Thyroid gland (tissue), 4 donors: ENCODE results near the gene AHRR. TPM values are rescaled to one million over a fixed set of nuclear protein-coding genes. Genes with fewer than 3 reads are reported as not detected.
"Not testable (repeated sequence)": the region's sequence is repeated elsewhere in the genome, so short reads cannot be mapped to it uniquely, and the experiment has no call there.

ENCODE experiments used
- DNase-seq, 2 donors: peaks; one replicate each; pipeline ENCODE4 v3.0.0-alpha.2; 2019
- H3K27ac ChIP-seq, 3 donors: fragments of 200-600 bp; sonication (generic); 1 replicate in 2 of 3; 2 replicates in 1 of 3; pipeline ENCODE4 v1.5.1; 2016 to 2019; ENCODE audit warnings: mild to moderate bottlenecking in 1 of 3, moderate library complexity in 1 of 3
- H3K27me3 ChIP-seq: fragments of 200-600 bp; sonication (generic); one replicate; pipeline ENCODE4 v1.5.1; 2019
- H3K36me3 ChIP-seq, 2 donors: fragments of 200-600 bp; sonication (generic); one replicate each; pipeline ENCODE4 v1.5.1; 2016 to 2019
- H3K4me1 ChIP-seq, 2 donors: fragments of 200-600 bp; sonication (generic); one replicate each; pipeline ENCODE4 v1.5.1; 2017 to 2019
- H3K4me3 ChIP-seq, 3 donors: fragments of 200-600 bp; sonication (generic); replicated peaks in 1 of 3; 1 replicate in 2 of 3; 2 replicates in 1 of 3; pipeline ENCODE4 v1.5.1; 2016; ENCODE audit warnings: mild to moderate bottlenecking in 1 of 3
- H3K9me3 ChIP-seq: fragments of 200-600 bp; sonication (generic); one replicate; pipeline ENCODE4 v1.5.1; 2017
- POLR2A ChIP-seq, 2 donors: fragments of 450-650 bp; IDR thresholded peaks; one replicate each; pipeline ENCODE4 v1.6.1; 2017; ENCODE audit warnings: antibody characterized with exemption in 2 of 2, mild to moderate bottlenecking in 2 of 2, moderate library complexity in 1 of 2
- WGBS, 2 donors: methylation state at CpG; one replicate each; pipeline ENCODE4 v1.1.5; 2017; 5-methylcytosine and 5-hydroxymethylcytosine counted together
- intact Hi-C: fragments of 100-400 bp; cut with DNase I; formaldehyde crosslinking; loops from one replicate; pipeline ENCODE4 v1.15.1; 2023
- total RNA-seq, 4 donors: library from RNA; depleted of rRNA; stranded (reverse); fragments of >200 nt; gene quantifications; one replicate each; pipeline ENCODE4 v1.2.3, GENCODE V29; 2016
- TF ChIP-seq, protein P1 (sequence below), 6 experiments: fragments of 200-600 bp in 3 of 6; fragments of 450-650 bp in 3 of 6; sonication (generic) in 3 of 6; IDR thresholded peaks; one replicate each; pipeline ENCODE4 v1.5.1; 2016 to 2019; ENCODE audit warnings: antibody characterized with exemption in 6 of 6, mild to moderate bottlenecking in 2 of 6, inconsistent platforms in 1 of 6, moderate library complexity in 1 of 6

Gene AHRR
- total RNA-seq, 4 donors from 2014 or later = 0.88 to 2.1 (median 1.3) TPM

DNA sequence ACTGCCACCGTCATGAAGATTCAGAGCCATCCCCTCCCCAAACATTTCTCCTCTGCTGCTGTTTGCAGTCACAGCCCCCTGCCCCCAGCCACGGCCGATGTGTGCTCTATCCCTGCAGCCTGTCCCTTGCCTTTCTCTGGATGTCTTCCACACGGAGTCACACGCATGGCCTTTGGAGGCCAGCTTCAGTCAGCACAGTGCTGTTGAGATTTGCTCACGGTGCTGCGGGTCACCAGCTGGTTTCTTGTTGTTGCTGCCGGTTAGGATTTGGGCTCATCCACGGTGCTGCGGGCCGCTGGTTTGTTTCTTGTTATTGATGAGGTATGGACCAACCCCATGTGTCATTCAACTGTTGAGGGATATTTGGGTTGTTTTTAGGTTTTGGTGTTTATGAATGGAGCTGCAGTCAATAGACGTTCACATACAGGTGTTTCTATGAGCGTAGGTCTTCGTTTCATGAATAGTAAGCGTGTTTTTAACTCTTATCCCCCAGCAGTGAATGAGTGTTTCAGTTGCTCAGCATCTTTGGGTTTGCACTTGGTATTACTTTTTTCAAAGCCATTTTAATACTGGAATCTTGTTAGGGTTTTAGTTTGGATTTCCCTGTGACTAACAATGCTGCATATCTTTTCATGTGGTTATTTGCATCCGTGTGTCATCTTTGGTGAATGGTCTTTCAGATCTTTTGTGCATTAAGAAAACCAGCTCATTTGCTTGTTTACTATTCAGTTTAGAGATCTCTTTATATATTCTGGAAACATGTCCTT, 57.6 kb downstream of the AHRR start:
- DNase-seq = no peak
- 89 to 91% methylated on average over 16 of the region's 16 CpGs for WGBS, 2 donors
- intact Hi-C loops = no loop called here

DNA sequence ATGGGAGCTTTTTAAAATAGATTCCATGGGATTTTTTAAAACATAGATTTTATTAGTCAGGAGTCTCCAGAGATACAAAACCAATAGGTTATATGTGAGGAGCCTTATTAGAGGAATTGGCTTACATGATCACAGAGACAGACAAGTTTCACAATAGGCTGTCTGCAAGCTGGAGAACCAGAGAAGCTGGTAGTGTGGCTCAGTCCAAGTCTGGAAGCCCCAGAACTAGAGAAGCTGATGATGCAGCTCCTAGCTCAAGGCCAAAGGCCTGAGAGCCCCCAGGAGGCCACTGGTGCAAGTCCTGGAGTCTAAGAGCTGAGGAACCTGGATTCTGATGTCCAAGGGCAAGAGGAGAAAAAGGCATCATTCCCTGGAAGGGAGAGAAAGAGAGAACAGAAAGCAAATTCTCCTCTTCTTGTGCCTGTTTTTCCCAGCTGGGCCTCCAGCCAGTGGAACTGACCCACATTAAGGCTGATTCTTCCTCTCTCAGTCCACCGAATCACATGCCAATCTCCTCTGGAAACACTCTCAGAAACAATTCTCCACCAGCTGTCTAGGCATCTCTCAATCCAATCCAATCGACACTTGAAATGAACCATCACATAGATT, 59.3 kb downstream of the AHRR start:
- no peaks in the 10 kb centered on the region for H3K36me3 ChIP-seq
- no peaks in the 10 kb centered on the region for H3K4me1 ChIP-seq
- WGBS, 2 donors = 77 to 90% methylated on average over 2 of the region's 2 CpGs
- H3K27me3 ChIP-seq = no peaks in the 10 kb centered on the region
- no peak overlapping the region for H3K4me3 ChIP-seq
- no peak for TF ChIP-seq POLR2A (IDR thresholded peaks at IDR 0.05)
- H3K9me3 ChIP-seq = no peaks in the 10 kb centered on the region
- DNase-seq = no peak
- H3K27ac ChIP-seq = no peak overlapping the region
- intact Hi-C loops = no loop called here

More for the DNA sequence above, 57.6 kb downstream of the AHRR start:
- no peak for TF ChIP-seq POLR2A (IDR thresholded peaks at IDR 0.05)
- TF ChIP-seq, protein P1, sequence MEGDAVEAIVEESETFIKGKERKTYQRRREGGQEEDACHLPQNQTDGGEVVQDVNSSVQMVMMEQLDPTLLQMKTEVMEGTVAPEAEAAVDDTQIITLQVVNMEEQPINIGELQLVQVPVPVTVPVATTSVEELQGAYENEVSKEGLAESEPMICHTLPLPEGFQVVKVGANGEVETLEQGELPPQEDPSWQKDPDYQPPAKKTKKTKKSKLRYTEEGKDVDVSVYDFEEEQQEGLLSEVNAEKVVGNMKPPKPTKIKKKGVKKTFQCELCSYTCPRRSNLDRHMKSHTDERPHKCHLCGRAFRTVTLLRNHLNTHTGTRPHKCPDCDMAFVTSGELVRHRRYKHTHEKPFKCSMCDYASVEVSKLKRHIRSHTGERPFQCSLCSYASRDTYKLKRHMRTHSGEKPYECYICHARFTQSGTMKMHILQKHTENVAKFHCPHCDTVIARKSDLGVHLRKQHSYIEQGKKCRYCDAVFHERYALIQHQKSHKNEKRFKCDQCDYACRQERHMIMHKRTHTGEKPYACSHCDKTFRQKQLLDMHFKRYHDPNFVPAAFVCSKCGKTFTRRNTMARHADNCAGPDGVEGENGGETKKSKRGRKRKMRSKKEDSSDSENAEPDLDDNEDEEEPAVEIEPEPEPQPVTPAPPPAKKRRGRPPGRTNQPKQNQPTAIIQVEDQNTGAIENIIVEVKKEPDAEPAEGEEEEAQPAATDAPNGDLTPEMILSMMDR (IDR thresholded peaks at IDR 0.05) = no peak
- Histone ChIP-seq H3K27ac (no peak overlapping the region), H3K4me1 (peaks cover 1 to 3% of the 10 kb centered on the region in 2 donors), H3K36me3 (no peaks in the 10 kb centered on the region), H3K9me3 (no peaks in the 10 kb centered on the region), H3K27me3 (no peaks in the 10 kb centered on the region), H3K4me3 (no peak overlapping the region)

DNA sequence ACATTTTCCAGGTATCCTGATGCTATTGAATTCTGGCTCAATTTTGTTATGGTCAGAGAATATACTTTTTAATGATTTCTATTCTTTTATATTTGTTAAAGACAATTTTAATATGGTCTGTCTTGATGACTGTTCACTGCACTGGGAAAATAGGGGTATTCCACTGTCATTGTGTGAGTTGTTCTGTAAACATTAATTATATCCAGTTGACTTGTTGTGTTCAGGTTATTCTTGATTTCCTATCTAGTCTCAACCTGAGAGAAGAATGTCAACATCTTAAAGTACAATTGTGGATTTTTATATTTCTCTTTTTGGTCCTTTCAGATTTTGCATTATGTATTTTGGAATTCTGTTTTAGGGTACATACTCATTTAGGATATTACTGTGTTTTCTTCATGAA, 61.6 kb downstream of the AHRR start:
- no peaks in the 10 kb centered on the region for H3K9me3 ChIP-seq

DNA sequence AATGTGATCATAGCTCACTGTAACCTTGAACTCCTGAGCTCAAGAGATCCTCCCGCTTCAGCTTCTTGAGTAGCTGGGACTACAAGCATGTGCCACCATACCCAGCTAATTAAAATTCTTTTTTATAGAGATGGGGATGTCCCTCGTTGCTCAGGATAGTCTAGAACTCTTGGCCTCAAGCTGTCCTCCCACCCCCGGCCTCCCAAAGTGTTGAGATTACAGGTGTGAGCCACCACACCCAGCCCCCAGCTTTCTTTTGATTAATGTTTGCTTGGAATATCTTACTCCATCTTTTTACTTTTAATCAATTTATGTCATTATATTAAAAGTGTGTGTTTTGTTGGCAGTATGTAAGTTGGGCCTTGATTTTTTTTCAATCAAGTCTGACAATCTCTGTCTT, 62.1 kb downstream of the AHRR start:
- Histone ChIP-seq H3K36me3 (no peaks in the 10 kb centered on the region), H3K4me1 (no peaks in the 10 kb centered on the region), H3K27me3 (no peaks in the 10 kb centered on the region), H3K4me3 (no peak overlapping the region), H3K9me3 (no peaks in the 10 kb centered on the region), H3K27ac (no peak overlapping the region)
- intact Hi-C loops = no loop called here
- DNase-seq = no peak
- WGBS, 2 donors = 77 to 82% methylated on average over 3 of the region's 3 CpGs
- TF ChIP-seq, protein P1 (IDR thresholded peaks at IDR 0.05) = no peak
- TF ChIP-seq POLR2A (IDR thresholded peaks at IDR 0.05) = no peak

More for the DNA sequence above, 61.6 kb downstream of the AHRR start:
- DNase-seq = no peak
- H3K27me3 ChIP-seq = no peaks in the 10 kb centered on the region
- no peak overlapping the region for H3K4me3 ChIP-seq
- no peak overlapping the region for H3K27ac ChIP-seq
- no peak for TF ChIP-seq POLR2A (IDR thresholded peaks at IDR 0.05)
- TF ChIP-seq, protein P1 (IDR thresholded peaks at IDR 0.05) = no peak
- H3K36me3 ChIP-seq = no peaks in the 10 kb centered on the region
- intact Hi-C loops = no loop called here
- H3K4me1 ChIP-seq = no peaks in the 10 kb centered on the region

DNA sequence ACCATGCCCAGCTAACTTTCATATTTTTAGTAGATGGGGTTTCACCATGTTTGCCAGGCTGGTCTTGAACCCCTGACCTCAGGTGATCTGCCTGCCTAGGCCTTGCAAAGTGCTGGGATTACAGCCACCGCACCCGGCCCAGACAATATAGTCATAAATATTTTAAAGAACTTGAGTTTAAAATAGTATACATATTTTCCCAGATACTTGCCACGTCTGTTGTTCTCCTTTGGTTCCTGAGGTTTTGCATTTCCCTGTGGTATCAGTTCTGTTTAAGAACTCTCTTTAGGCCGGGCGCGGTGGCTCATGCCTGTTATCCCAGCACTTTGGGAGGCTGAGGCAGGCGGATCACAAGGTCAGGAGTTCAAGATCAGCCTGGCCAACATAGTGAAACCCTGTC, 63.1 kb downstream of the AHRR start:
- H3K4me3 ChIP-seq, H3K36me3 ChIP-seq, DNase-seq, H3K27me3 ChIP-seq, H3K9me3 ChIP-seq, H3K4me1 ChIP-seq, intact Hi-C loops, H3K27ac ChIP-seq: not testable (repeated sequence)
- 96% methylated on average over 7 of the region's 7 CpGs for WGBS, 2 donors

DNA sequence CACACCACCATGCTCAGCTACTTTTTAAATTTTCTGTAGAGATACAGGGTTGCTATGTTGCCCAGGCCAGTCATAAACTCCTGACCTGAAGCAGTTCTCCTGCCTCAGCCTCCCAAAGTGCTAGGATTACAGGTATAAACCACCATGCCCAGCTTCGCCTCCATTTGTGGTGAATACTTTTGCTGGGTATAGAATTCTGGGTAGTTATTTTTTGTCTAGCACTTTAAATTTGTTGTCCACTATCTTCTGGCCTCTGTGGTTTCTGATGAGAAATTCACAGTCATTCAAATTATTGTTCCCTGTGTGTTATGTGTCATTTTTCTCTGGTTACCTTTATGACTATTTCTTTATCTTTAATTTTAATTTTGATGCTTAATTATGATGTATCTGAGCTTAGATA, 63.8 kb downstream of the AHRR start:
- H3K27me3 ChIP-seq = no peaks in the 10 kb centered on the region
- DNase-seq = no peak
- no peaks in the 10 kb centered on the region for H3K4me1 ChIP-seq
- WGBS, 2 donors = 94 to 95% methylated on average over 1 of the region's 1 CpG
- H3K27ac ChIP-seq = no peak overlapping the region
- no peaks in the 10 kb centered on the region for H3K36me3 ChIP-seq
- no peak for TF ChIP-seq POLR2A (IDR thresholded peaks at IDR 0.05)
- TF ChIP-seq, protein P1 (IDR thresholded peaks at IDR 0.05) = no peak
- no peaks in the 10 kb centered on the region for H3K9me3 ChIP-seq
- intact Hi-C loops = no loop called here
- H3K4me3 ChIP-seq = no peak overlapping the region
